Caki2 (cell line): ENCODE results near the gene NPIPB6. TPM values are rescaled to one million over a fixed set of nuclear protein-coding genes. Genes with fewer than 3 reads are reported as not detected.
A peak's percentile ranks its signal among the peaks of the same experiment; 100 is the strongest.
"Not testable (repeated sequence)": the region's sequence is repeated elsewhere in the genome, so short reads cannot be mapped to it uniquely, and the experiment has no call there.

Experiments
- DNase-seq: peaks from one replicate; pipeline ENCODE4 v3.0.0-alpha.2; 2015; ENCODE audit warnings: low read depth
- in situ Hi-C: cut with HindIII; loops from 2 replicates; pipeline ENCODE4 v1.10.0; 2016; ENCODE audit warnings: low sequenced_read_pairs, low pct_unique_long_range_greater_than_20kb, mixed read lengths
- total RNA-seq: library from RNA; depleted of rRNA; stranded (reverse); fragments of >200 nt; shearing (Covaris generic); gene quantifications from 2 replicates; pipeline ENCODE4 v1.2.3, GENCODE V29; 2014; ENCODE audit warnings: low replicate concordance; rRNA removed

Gene NPIPB6
- total RNA-seq = 0.32 TPM in 1 of 2 replicates, not detected in the other

- in situ Hi-C loops, DNase-seq: not testable (repeated sequence)
Measured at GRCh38 chr16:28363408-28363807, at the start of gene NPIPB6. Gene NPIPB6 (minus strand): TSS chr16:28363508. CDS start chr16:28362822, 686 bp downstream.

- in situ Hi-C loops, DNase-seq: not testable (repeated sequence)
Measured at GRCh38 chr16:28403220-28404072, 40.1 kb upstream of the NPIPB6 start, which contains the start of gene EIF3CL. Gene EIF3CL (minus strand): TSS chr16:28403841. CDS start chr16:28403618, 223 bp downstream.

GRCh38 chr16:28392054-28392453, 28.7 kb upstream of the NPIPB6 start:
- DNase-seq, in situ Hi-C loops: not testable (repeated sequence)

- DNase-seq, in situ Hi-C loops: not testable (repeated sequence)
Measured at GRCh38 chr16:28382177-28382867, 19.0 kb upstream of the NPIPB6 start.

- in situ Hi-C loops, DNase-seq: not testable (repeated sequence)
Measured at GRCh38 chr16:28377822-28378221, 14.5 kb upstream of the NPIPB6 start.

GRCh38 chr16:28377108-28377625, 13.9 kb upstream of the NPIPB6 start:
- in situ Hi-C loops, DNase-seq: not testable (repeated sequence)

GRCh38 chr16:28375115-28375514, 11.8 kb upstream of the NPIPB6 start:
- DNase-seq, in situ Hi-C loops: not testable (repeated sequence)

- DNase-seq, in situ Hi-C loops: not testable (repeated sequence)
Measured at GRCh38 chr16:28374281-28374680, 11.0 kb upstream of the NPIPB6 start.

- in situ Hi-C loops, DNase-seq: not testable (repeated sequence)
Measured at GRCh38 chr16:28367926-28368325, 4.6 kb upstream of the NPIPB6 start.

- in situ Hi-C loops, DNase-seq: not testable (repeated sequence)
Measured at GRCh38 chr16:28364268-28365173, 1.2 kb upstream of the NPIPB6 start.

- DNase-seq, in situ Hi-C loops: not testable (repeated sequence)
Measured at GRCh38 chr16:28362600-28362999, 708 bp downstream of the NPIPB6 start.

- DNase-seq, in situ Hi-C loops: not testable (repeated sequence)
Measured at GRCh38 chr16:28338230-28338629, 25.1 kb downstream of the NPIPB6 start.

- DNase-seq = peak; percentile 62
- in situ Hi-C loops = not testable (repeated sequence)
Measured at GRCh38 chr16:28336940-28337710, 26.2 kb downstream of the NPIPB6 start.

GRCh38 chr16:28335678-28336077, 27.6 kb downstream of the NPIPB6 start:
- in situ Hi-C loops, DNase-seq: not testable (repeated sequence)

- in situ Hi-C loops, DNase-seq: not testable (repeated sequence)
Measured at GRCh38 chr16:28332632-28333031, 30.7 kb downstream of the NPIPB6 start.

- in situ Hi-C loops, DNase-seq: not testable (repeated sequence)
Measured at GRCh38 chr16:28330981-28331380, 32.3 kb downstream of the NPIPB6 start.

- in situ Hi-C loops, DNase-seq: not testable (repeated sequence)
Measured at GRCh38 chr16:28330232-28330631, 33.1 kb downstream of the NPIPB6 start.
